Measurements from ENCODE around the gene LRRC39.
"Not testable (repeated sequence)": the region's sequence is repeated elsewhere in the genome, so short reads cannot be mapped to it uniquely, and the experiment has no call there.

The LRRC39 gene

DNA sequence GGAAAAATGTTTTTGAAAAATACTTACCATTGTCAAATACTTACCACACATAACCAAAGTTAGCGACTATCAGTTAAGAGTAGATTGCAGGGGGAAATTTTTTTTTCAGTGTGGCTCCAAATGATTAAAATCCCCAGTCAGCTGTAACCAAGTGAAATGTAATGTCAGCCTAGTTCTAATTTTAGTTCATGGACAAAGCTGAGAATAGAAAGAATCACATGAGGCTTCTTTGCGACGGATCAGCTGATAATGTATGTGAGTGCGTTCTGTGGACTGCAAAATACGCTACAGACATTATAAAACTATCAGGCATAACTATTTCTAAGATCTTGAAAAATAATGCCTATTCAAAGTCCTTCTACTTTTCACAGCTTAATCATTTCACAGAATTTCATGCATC lies at the start of gene LRRC39:
LRRC39 (minus strand) TSS at position 166 of the 400 bp plus-strand sequence. CDS start 9,740 bp downstream, outside the sequence.
- no peak for DNase-seq (ENCODE audit: low spot score)

DNA sequence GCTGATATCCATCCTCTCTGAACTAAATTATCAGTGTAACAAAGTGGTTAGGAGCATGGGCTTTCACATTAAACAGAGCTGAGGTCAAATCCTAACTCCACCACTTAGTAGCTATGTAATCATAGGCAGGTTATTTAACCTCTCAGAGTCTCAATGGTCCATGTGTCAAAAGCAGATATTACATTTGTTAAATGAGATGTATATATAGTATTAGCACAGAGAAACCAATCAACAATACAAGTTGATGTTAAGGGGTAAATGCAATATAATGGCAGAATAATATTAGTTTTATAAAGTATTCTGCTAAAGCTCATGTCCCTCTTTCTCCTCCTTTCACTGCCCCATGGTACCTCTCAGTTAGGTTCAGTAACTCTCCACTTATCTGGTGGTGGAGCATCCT lies 44.4 kb upstream of the LRRC39 start:
- DNase-seq (ENCODE audit: low spot score), result no peak

DNA sequence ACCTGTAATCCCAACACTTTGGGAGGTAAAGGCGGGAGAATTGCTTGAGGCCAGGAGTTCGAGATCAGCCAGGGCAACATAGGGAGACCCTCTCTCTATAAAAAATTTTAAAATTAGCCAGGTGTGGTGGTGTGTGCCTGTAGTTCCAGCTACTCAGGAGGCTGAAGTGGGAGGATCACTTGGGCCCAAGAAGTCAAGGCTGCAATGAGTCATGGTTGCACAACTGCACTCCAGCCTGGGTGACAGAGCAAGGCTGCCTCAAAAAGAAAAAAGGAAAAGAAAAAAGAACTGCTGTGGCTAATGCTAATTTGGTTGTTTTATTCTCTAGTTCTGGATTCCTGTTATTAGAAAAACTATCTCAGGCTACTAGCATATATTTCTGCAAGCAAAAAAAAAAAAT lies 41.8 kb upstream of the LRRC39 start:
- DNase-seq (ENCODE audit: low spot score), result no peak

DNA sequence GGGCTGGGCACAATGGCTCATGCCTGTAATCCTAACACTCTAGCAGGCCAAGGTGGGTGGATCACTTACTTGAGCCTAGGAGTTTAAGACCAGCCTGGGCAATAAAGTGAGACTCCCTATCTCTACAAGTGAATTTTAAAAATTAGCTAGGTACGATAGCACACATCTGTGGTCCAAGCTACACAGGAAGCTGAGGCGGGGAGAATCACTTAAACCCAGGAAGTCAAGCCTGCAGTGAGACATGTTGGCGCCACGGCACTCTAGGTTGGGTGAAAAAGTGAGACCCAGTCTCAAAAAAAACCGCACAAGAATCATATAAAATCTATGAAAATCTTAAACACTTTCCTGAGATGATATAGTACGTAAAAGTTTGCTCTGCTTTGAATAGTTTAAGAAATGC lies 41.4 kb upstream of the LRRC39 start:
- DNase-seq (ENCODE audit: low spot score), result no peak

DNA sequence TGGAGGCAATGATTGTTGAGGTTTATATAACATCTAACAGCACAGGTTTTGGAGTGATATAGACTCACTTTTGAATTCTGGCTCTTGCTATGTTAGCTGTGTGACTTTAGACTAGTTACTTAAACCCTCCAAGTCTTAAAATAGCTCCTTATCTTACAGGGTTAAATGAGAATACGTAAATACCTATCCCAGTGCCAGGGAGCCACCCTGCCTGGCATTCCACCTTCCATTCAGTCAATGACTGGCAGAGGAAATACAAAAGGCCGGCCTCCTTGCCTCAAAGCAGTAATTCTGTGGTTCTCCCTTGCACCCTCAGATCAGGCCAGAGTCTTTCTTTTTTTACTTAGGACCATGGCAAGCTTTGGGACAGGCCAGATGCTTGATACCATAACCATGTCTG lies 39.8 kb upstream of the LRRC39 start:
- DNase-seq (ENCODE audit: low spot score), result no peak

DNA sequence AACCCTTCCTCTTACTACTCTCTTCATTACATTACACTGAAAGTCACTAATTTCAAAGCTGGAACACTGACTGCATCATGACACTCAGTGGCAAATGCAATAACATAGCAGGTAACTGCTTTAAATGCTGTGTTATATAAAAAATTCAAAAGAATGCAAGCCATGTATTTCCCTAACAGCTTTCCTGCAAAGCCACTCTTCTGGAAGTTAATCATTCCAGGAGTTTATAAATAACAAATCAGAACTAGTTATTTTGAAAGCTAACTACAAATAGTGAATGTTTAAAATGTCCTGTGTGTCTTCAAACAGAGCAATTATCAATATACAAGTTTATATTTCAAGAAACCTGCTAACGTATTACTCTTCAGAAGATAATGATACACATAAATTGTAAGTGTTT lies 37.0 kb upstream of the LRRC39 start:
- no peak for DNase-seq (ENCODE audit: low spot score)

DNA sequence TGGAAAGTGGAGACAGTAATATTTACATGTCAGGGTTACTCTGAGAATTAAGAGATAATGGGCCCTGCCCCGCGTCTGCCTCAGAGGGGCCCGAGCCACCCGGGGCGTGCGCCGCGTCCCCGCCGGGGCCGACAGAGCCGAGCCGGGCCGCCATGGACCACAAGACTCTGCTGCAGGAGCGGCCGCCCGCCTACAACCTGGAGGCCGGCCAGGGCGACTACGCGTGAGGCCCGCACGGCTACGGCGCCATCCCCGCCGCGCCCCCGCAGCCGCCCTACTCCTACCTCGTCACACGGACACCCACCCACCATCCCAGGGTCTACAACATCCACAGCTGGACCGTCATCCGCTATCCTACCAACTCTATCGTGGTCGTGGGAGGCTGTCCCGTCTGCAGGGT lies 35.1 kb upstream of the LRRC39 start:
- DNase-seq (ENCODE audit: low spot score), result no peak

DNA sequence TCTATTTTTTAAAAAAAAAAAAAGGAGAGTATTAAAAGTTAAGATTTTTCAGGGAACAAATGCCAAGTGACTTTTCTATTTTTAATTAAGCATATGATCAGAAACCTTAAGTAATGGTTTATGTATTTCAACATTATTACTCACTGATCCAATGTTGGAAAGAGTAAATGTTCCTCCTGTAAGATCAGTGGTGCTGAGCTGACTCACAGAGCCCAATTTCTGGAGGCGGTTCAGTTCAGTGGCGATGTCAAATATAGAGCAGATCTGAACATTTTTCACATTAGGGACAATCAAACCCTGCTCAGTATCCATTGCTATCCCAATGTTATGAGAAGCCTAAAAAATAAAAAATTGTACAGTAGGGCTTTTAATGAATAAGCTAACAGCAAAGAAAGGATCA lies 28.2 kb upstream of the LRRC39 start:
- DNase-seq (ENCODE audit: low spot score), result no peak

DNA sequence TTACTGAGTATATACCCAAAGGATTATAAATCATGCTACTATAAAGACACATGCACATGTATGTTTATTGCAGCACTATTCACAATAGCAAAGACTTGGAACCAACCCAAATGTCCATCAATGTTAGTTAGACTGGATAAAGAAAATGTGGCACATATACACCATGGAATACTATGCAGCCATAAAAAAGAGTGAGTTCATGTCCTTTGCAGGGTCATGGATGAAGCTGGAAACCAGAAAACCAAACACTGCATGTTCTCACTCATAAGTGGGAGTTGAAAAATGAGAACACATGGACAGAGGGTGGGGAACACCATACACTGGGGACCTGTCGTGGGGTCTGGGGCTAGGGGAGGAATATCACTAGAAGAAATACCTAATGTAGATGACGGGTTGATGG lies 27.5 kb upstream of the LRRC39 start:
- DNase-seq (ENCODE audit: low spot score), result not testable (repeated sequence)

DNA sequence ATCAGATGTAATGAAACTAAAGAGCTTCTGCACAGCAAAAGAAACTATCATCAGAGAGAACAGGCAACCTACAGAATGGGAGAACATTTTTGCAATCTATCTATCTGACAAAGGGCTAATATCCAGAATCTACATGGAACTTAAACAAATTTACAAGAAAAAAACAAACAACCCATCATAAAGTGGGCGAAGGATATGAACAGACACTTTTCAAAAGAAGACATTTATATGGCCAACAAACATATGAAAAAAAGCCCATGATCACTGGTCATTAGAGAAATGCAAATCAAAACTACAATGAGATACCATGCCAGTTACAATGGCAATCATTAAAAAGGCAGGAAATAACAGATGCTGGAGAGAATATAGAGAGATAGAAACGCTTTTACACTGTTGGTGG lies 27.0 kb upstream of the LRRC39 start:
- not testable (repeated sequence) for DNase-seq (ENCODE audit: low spot score)

DNA sequence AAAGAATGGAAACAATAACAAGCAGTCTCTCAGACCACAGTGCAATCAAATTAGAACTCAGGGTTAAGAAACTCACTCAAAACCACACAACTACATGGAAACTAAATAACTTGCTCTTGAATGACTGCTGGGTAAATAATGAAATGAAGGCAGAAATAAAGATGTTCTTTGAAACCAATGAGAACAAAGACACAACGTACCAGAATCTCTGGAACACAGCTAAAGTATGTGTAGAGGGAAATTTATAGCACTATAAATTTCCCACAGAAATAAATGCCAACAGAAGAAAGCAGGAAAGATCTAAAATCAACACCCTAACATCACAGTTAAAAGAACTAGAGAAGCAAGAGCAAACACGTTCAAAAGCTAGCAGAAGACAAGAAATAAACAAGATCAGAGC lies 24.6 kb upstream of the LRRC39 start:
- DNase-seq (ENCODE audit: low spot score), result not testable (repeated sequence)

DNA sequence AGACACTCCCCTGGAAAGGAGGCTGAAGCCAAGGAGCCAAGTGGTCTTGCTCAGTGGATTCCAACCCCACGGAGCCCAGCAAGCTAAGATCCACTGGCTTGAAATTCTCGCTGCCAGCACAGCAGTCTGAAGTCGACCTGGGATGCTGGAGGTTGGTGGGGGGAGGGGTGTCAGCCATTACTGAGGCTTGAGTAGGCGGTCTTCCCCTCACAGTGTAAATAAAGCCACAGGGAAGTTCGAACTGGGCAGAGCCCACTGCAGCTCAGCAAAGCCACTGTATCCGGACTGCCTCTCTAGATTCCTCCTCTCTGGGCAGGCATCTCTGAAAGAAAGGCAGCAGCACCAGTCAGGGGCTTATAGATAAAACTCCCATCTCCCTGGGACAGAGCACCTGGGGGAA lies 22.0 kb upstream of the LRRC39 start:
- DNase-seq (ENCODE audit: low spot score), result not testable (repeated sequence)

DNA sequence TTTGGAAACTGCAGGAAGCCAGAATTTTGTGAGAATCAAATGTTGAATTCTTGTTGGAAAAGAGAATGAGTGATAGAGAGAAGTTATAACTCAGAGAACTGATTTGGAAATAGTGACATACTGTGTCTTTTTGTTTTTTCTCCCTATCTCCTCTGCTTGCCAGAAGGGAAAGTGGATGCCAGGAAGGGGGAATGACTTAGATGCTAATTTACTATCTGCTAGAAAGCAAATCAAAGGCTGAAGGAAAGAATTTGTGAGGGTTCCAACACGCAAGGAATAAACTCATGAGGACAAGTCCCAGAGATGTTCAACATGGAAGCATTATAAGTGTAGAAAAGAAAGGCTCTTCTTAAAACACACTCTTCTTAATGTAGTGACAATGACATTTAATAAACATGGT lies 20.5 kb upstream of the LRRC39 start:
- no peak for DNase-seq (ENCODE audit: low spot score)

DNA sequence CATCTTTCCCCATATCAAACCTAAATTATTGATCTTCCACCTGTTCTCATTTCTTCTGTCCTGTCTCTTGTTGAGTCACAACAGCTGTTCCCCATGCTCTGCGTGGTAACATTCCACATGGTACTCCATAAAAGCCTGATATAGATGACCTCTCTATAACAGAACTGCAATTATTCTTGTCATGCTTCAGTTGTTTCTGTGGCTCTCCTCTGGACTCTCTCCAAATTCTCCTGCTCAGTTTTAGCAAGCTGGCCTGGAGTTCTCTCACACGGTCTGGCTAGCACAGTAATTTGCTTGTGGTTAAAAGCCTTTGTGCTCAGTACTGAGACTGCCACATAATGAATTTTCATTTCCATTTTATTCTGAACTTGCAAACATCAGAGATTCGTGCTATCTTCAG lies 10.6 kb upstream of the LRRC39 start:
- peak; percentile 64 for DNase-seq (ENCODE audit: low spot score)

DNA sequence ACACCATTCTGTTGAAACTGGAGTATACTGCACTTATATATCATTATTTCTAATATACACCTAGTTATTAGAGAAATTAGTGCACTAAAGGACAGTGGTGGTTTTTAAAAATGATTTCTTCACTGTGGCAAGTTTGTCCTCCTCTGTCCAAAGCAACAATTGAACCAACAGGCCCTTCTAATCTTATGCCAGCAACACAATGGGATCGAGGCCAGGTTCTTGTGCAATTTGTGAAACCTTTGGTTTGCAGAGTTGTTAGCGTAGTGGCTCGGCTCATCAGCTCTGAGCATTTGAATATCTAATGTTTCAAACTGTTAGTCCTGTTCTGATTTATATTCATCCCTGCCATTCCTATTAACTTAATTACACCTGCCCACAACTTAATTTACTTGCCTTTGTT lies 9.9 kb upstream of the LRRC39 start:
- DNase-seq (ENCODE audit: low spot score), result peak; percentile 10

DNA sequence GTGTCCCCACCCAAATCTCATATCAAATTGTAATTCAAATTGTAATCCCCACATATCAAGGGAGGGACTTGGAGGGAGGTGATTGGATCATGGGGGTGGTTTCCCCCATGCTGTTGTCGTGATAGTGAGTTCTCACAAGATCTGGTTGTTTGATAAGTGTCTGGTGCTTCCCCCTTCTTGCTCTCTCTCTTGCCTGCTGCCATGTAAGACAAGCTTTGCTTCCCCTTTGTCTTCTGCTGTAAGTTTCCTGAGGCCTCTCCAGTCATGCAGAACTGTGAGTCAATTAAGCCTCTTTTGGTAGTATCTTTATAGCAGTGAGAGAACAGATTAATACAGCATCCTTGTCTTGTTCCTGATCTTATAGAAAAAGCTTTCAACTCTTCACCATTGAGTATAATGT lies 6.5 kb upstream of the LRRC39 start:
- no peak for DNase-seq (ENCODE audit: low spot score)

DNA sequence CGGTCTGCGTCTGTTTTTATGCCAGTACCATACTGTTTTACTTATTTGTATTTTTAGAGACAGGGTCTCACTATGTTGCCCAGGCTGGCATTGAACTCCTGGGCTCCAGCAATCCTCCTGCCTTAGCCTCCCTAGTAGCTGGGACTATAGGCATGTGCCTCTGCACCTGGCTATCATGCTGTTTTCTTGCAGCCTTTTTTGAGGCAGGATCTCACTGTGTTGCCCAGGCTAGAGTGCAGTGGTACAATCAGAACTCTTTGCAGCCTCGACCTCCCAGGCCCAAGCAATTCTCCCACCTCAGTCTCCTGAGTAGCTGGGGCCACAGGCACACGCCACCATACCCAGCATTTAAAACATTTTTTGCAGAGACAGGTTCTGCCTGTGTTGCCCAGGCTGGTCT lies 5.3 kb upstream of the LRRC39 start:
- DNase-seq (ENCODE audit: low spot score), result no peak

DNA sequence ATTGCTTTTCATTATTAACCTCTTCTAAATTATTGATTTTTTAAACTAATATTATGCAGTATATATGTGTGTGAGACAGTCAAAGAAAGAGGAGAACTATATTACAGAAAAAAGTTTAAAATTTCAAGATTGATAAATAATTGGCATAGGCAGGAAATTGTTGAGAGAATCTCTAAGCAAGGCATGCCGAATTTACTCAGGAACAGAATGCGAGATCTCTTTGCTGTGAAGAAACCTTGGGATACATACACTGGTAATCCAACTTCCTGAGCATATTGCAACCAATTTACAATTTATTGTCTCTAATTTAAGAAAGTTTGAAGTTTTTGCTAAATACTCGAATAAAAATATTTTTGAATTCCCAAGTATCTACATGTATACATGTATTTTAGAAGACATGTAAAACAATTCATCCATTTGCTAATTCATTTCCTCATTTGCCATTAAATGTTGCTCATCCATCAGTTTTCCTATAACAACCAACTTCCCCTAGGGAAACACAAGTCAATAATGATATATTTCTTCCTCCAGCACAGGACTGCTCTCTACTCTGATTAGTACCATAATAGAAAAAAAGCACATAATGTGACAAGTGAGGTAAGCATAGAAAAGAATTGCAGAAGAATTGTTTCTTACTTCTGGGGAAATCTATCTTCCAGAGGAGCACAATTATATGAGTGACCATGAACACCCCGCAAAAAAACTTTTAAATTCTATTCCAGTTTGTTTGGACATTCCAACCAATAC lies 588 bp downstream of the LRRC39 start:
- no peak for DNase-seq (ENCODE audit: low spot score)

DNA sequence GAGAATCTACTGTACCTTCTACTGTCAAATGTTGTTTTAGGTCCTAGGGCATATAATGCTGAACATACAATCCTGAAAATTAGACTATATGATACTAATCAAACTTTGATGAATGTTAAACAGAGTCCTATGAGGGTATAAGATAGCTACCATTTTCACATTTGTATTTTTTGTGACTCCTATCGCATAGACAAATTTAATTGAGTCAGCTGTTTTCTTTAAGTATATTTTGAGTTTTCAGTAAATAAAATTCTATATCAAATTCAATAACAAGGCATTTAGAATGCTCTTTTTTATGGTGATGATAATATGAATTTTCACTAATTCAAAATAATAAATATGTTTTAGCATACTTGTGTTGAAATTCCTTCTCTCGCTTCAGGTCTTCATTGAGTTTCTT lies 10.0 kb downstream of the LRRC39 start:
- DNase-seq (ENCODE audit: low spot score), result no peak

DNA sequence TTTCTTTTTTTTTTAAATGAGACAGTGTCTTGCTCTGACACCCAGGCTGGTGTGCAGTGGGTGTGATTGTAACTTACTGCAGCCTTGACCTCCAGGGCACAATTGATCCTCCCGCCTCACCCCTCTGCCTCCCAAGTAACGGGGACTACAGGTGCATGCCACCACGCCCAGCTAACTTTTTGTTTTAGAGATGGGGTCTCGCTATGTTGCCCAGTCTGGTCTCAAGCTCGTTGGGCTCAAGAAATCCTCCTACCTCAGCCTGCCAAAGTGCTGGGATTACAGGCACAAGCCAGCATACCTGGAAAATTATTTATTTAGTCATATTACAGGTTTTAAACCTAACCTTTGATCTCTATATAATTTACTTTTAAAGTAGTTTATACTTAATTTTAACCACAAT lies 13.4 kb downstream of the LRRC39 start:
- no peak for DNase-seq (ENCODE audit: low spot score)

DNA sequence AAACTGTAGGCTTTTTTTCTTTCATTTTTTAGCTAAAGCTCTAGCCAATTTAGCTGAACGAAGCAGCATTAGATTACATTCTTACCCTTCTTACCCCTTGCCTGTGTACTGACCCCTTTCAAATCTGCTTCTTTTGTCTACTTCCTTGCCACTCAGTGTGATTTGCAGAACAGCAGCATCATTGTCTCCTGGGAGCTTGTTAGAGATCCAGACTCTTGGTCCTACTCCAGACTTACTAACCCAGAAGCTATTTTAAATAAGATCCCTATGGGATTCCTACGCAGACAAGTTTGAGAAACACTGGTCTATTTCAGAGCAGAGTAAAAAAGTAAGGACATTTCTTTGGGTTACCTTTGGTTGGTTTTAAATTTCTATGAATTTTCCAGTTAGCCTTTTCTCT lies 13.8 kb downstream of the LRRC39 start:
- DNase-seq (ENCODE audit: low spot score), result peak; percentile 4

DNA sequence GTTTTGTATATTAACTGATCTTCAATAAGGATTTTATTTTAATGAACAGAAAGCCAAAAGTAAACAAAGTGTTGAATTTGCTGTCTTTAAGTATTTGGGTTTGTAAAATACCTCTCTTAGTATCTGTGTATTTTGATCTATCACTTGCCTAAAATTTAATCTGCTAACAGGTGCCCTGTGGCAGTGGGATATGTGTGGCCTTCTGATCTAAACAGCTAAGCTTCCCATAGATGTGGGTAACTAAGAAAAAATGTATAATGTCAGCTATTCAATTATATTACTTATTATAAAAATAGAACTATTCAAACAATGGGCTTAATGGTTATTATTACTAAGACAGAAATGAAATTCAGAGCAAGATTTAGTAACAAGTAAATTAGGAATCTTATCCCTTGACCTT lies 15.2 kb downstream of the LRRC39 start:
- DNase-seq (ENCODE audit: low spot score), result no peak

DNA sequence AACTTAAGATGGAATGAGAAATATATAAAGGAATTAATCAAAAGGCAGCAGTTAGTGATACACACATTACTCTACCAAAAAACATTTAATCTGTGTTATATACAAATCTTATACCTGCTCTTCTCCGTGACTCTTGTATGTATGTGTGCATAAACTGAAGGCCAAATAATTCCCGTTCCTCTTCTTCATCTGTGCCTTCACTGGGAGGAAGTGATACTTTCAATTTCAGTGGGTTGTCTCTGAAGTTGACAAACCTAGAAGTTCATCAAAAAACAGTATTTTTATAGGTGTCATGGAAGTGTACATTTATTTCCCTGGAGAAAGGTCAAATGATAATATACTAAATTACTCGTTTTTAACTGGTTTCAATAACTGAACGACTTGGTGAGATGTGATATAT lies 25.8 kb downstream of the LRRC39 start:
- no peak for DNase-seq (ENCODE audit: low spot score)

DNA sequence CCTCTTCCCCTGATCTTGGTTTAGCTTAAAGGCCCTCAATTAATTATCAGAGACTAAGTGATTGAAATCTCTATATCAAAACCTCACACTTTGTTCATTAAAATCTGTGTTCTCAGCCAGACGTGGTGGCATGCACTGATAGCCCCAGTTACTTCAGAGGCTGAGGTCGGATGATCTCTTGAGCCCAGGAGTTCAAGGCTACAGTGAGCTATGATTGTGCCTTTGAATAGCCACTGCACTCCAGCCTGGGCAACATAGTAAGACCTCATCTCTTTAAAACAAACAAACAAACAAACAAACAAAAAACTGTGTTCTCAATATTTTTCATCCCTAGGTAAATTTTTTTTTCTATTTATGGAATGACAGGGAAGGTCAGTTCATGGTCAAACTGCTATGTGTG lies 26.4 kb downstream of the LRRC39 start:
- DNase-seq (ENCODE audit: low spot score), result no peak

DNA sequence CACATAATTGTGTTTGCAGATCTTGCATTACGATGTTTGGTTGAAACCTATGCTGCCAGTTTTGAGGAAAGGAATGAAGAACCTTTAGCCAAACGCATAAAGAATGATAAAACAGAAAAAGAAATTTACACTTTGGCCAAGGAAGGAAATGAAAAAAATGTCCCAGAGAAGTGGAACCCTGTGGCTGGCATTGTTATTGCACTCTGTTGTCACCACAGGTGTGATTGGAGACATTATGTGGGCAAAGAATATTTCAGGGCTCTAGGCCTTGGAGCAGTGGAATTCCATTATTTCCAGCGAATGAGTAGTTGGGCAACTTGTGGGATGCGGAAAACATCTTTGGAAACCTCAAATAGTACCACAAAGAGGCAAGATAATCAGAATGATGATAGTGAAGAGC lies 30.2 kb downstream of the LRRC39 start:
- no peak for DNase-seq (ENCODE audit: low spot score)

Data from AG08396 (cell line).